CMK (cell line): ENCODE measurements around the gene MAMDC4.
"Not testable (repeated sequence)": the region's sequence is repeated elsewhere in the genome, so short reads cannot be mapped to it uniquely, and the experiment has no call there.

ENCODE experiments used
- DNase-seq: peaks from one replicate; pipeline ENCODE4 v3.0.0-alpha.2; 2010; ENCODE audit warnings: low read depth

Gene MAMDC4

DNA sequence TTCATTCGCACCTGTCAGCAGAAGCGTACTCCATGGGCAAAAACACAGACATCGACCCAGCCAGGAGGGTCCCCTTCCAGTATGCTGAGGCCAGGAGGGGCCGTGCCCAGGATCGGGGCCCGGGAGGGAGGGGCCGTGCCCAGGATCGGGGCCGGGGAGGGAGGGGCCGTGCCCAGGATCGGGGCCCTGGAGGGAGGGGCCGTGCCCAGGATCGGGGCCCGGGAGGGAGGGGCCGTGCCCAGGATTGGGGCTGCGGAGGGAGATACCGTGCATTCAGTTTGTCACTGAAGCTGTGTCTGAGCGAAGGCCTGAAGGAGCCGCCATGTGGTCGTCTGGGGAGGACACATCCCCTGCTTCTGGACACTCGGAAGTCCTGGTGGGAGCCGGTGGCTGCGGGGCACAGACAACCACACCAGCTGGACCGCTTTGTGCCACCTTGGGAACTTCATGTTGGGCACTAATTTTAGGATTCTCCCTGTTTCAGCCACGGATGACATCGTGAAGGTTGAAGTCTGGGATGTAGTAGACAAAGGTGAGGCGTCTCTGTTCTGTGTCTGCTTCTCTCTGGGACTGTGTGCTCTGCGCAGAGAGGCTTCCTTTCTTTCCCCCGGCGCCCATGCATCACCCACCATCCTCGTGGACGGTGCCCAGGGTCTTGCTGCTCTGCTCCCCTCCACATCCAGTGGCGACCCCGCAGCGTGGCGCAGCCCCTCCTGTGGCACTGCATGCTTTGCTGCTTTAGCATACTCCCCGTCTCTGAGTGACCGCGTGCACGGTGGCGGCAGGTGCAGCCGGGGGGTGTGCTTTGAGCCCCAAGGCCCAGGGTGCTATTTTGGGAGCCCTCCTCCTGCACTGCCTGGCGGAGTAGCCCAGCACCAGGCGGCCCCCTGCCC lies 26.6 kb upstream of the MAMDC4 start:
- DNase-seq = no peak

- no peak for DNase-seq
Measured at GRCh38 chr9:136826188-136826541, 26.0 kb upstream of the MAMDC4 start.

GRCh38 chr9:136826703-136827582 lies 25.2 kb upstream of the MAMDC4 start:
- no peak for DNase-seq

- no peak for DNase-seq
Measured at GRCh38 chr9:136827794-136828473, 24.2 kb upstream of the MAMDC4 start.

GRCh38 chr9:136828474-136829140 lies 23.5 kb upstream of the MAMDC4 start:
- no peak for DNase-seq

DNA sequence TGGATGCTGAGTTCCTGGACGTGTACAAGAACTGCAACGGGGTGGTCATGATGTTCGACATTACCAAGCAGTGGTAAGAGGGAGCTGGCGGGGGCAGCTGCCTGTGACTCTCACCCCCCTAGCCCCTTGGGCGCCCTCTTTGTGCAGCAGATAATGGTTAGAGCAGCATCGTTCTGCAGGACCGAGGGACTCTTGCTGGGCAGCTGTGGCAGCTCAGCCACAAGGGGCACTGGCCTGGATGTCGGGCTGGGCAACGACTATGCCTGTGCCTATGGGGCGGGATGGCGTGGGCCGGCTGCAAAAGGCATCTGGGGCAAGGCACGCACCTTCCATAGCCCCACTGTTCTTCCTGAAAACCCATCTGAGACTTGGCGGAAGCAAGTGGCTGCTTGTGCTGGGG lies 22.7 kb upstream of the MAMDC4 start:
- no peak for DNase-seq

- DNase-seq = no peak
Measured at GRCh38 chr9:136829981-136830885, 21.9 kb upstream of the MAMDC4 start.

GRCh38 chr9:136831002-136831719 lies 21.0 kb upstream of the MAMDC4 start:
- no peak for DNase-seq

GRCh38 chr9:136831720-136832104 lies 20.4 kb upstream of the MAMDC4 start:
- no peak for DNase-seq

DNA sequence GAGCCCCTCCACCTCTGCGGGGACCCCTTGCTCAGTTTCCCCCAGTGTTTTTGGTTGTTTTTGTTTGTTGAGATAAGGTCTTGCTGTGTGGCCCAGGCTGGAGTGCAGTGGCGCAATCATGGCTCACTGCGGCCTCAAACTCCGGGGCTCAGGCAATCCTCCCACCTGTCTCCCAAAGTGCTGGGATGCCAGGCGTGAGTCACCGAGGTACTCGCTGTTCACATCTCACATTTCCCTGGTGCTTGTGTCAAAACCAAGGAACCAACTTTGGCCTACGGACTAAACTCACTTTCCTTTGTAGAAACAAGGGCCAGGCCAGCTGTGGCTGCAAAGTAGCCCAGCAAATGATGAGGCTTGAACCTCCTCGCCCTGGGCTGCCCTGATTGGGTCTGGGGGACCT lies 19.6 kb upstream of the MAMDC4 start:
- DNase-seq = no peak

- not testable (repeated sequence) for DNase-seq
Measured at GRCh38 chr9:136833381-136834048, 18.6 kb upstream of the MAMDC4 start.

GRCh38 chr9:136835162-136835931 lies 16.8 kb upstream of the MAMDC4 start:
- DNase-seq = no peak

DNA sequence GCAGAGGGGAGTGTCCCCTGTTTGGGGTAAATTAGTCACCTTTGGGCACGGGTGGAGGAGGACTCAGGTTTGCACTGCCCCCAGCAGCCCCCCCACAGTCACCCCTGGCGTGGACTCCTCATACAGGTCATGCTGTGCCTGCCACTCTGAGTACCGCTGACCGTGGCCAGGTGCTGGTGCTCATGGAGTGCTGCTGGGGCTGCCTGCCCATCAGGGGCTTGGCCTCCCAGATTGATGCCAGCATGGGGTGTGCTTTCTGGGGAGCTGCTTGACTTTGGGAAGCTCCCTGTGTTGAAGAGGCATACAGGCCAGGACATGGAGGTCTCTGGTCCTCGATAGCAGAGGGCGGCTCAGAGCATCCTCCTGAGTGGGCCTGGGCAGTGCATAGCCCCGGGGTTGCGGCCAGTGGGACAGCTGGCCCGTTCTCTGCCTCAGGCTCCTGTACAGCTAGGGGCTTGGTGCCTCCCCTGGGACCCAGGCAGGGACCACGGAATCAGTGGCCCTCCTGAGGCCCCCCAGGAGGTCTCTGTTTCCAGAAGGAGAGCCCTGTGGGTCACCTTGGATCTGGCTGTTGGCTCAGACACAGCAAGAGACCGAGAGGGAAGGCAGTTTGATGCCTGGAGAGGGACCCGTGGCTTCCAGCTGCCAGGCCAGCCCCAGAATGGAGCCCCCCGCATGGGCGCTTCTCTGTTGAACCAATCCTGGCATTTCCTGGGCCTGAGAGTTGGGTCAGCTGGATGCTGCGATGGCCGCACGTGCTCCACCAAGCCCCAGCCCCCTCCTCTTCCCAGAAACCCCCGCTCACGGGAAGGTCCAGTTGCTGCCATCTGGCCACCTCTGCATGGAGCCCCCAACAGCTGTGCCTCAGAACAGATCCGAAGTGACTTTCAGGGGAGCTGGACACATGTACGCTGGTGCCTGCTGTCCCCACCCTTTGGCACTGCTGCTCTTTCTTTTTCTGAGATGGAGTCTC lies 15.9 kb upstream of the MAMDC4 start:
- no peak for DNase-seq

GRCh38 chr9:136837146-136837855 lies 14.8 kb upstream of the MAMDC4 start:
- no peak for DNase-seq

- DNase-seq = not testable (repeated sequence)
Measured at GRCh38 chr9:136837856-136838277, 14.3 kb upstream of the MAMDC4 start.

- no peak for DNase-seq
Measured at GRCh38 chr9:136838314-136839228, 13.6 kb upstream of the MAMDC4 start.
